ENCODE results near the gene FANK1. TPM values are rescaled to one million over a fixed set of nuclear protein-coding genes. Genes with fewer than 3 reads are reported as not detected.
A peak's percentile ranks its signal among the peaks of the same experiment; 100 is the strongest.

Gene FANK1
- total and polyA plus RNA-seq, 11 donors: 0.33 to 1.8 (median 0.44) TPM; not detected in 3

- Histone ChIP-seq H3K27ac (peak overlapping the region in 4 of 12 donors; percentile 42 to 72 (median 44)), H3K27me3 (no peaks in the 10 kb centered on the region), H3K9me3 (no peaks in the 10 kb centered on the region), H3K36me3 (no peaks in the 10 kb centered on the region), H3K4me1 (peaks cover 0 to 24% (median 14%) of the 10 kb centered on the region in 12 donors), H3K4me3 (no peak overlapping the region)
- intact Hi-C loops (cut with DNase I): no loop called here
- ATAC-seq (peak; percentile 67 to 95 (median 88)), DNase-seq (peak in 4 of 5 donors; percentile 53 to 71 (median 57))
- WGBS, 4 donors: 46 to 52% (median 49%) methylated on average over 13 of the region's 13 CpGs
- TF ChIP-seq CTCF (IDR thresholded peaks at IDR 0.05) (no peak), POLR2A (IDR thresholded peaks at IDR 0.05) (no peak)
Measured at GRCh38 chr10:126049759-126050700, 153.7 kb downstream of the FANK1 start.

- DNase-seq (no peak), ATAC-seq (no peak)
- Histone ChIP-seq H3K27ac (no peak overlapping the region), H3K36me3 (no peaks in the 10 kb centered on the region), H3K9me3 (no peaks in the 10 kb centered on the region), H3K4me3 (no peak overlapping the region), H3K27me3 (no peaks in the 10 kb centered on the region), H3K4me1 (peaks cover 0 to 24% (median 14%) of the 10 kb centered on the region in 12 donors)
- no peak for TF ChIP-seq POLR2A (IDR thresholded peaks at IDR 0.05)
- 75 to 95% (median 83%) methylated on average over 2 of the region's 2 CpGs for WGBS, 4 donors
- intact Hi-C loops (cut with DNase I): no loop called here
Measured at GRCh38 chr10:126052171-126052570, 155.8 kb downstream of the FANK1 start.

GRCh38 chr10:126054191-126054590, 157.8 kb downstream of the FANK1 start:
- Histone ChIP-seq H3K4me1 (peaks cover 0 to 30% (median 12%) of the 10 kb centered on the region in 12 donors), H3K27ac (no peak overlapping the region), H3K27me3 (peaks cover 0 to 5% (median 0%) of the 10 kb centered on the region in 9 donors), H3K36me3 (no peaks in the 10 kb centered on the region), H3K4me3 (no peak overlapping the region), H3K9me3 (no peaks in the 10 kb centered on the region)
- intact Hi-C loops (cut with DNase I): no loop called here
- WGBS, 4 donors: 94 to 98% (median 95%) methylated on average over 6 of the region's 6 CpGs
- no peak for ATAC-seq
- TF ChIP-seq CTCF (IDR thresholded peaks at IDR 0.05): no peak
- TF ChIP-seq POLR2A (IDR thresholded peaks at IDR 0.05): no peak
- DNase-seq: no peak

GRCh38 chr10:126057494-126057893, 161.1 kb downstream of the FANK1 start:
- WGBS, 4 donors: 86 to 89% (median 88%) methylated on average over 8 of the region's 8 CpGs
- H3K4me3 ChIP-seq: no peak overlapping the region
- intact Hi-C loops (cut with DNase I): no loop called here
- peaks cover 0 to 8% (median 0%) of the 10 kb centered on the region in 12 donors for H3K9me3 ChIP-seq
- no peak for ATAC-seq
- H3K36me3 ChIP-seq: no peaks in the 10 kb centered on the region
- peaks cover 0 to 36% (median 14%) of the 10 kb centered on the region in 12 donors for H3K4me1 ChIP-seq
- peaks cover 0 to 5% (median 0%) of the 10 kb centered on the region in 9 donors for H3K27me3 ChIP-seq
- TF ChIP-seq CTCF (IDR thresholded peaks at IDR 0.05) (no peak), POLR2A (IDR thresholded peaks at IDR 0.05) (no peak)
- no peak overlapping the region for H3K27ac ChIP-seq
- DNase-seq: no peak

All from heart left ventricle (tissue), 16 donors.